Suppressor macrophage treated with lipopolysaccharide for 4 hours (primary cell): ENCODE results near the gene TSSK3.
"Not testable (repeated sequence)": the region's sequence is repeated elsewhere in the genome, so short reads cannot be mapped to it uniquely, and the experiment has no call there.

Source experiments
- DNase-seq: peaks from one replicate; pipeline ENCODE4 v3.0.0-alpha.2; 2020

Gene TSSK3

GRCh38 chr1:32365445-32365844 is 3.1 kb downstream of the TSSK3 start:
- no peak for DNase-seq

GRCh38 chr1:32367912-32368635 is 5.7 kb downstream of the TSSK3 start:
- no peak for DNase-seq

GRCh38 chr1:32372149-32372756 is 9.9 kb downstream of the TSSK3 start:
- DNase-seq: peak; percentile 37

- no peak for DNase-seq
Measured at GRCh38 chr1:32373996-32374592, 11.8 kb downstream of the TSSK3 start.

- no peak for DNase-seq
Measured at GRCh38 chr1:32376199-32376598, 13.9 kb downstream of the TSSK3 start.

- DNase-seq: no peak
Measured at GRCh38 chr1:32377541-32378220, 15.3 kb downstream of the TSSK3 start.

GRCh38 chr1:32380057-32380456 is 17.7 kb downstream of the TSSK3 start:
- no peak for DNase-seq

GRCh38 chr1:32386676-32387392 is 24.5 kb downstream of the TSSK3 start:
- DNase-seq: no peak

- no peak for DNase-seq
Measured at GRCh38 chr1:32388641-32389040, 26.3 kb downstream of the TSSK3 start.

- DNase-seq: no peak
Measured at GRCh38 chr1:32390904-32391870, 28.8 kb downstream of the TSSK3 start.

GRCh38 chr1:32392325-32392724 is 30.0 kb downstream of the TSSK3 start:
- DNase-seq: no peak

- DNase-seq: peak; percentile 11
Measured at GRCh38 chr1:32393136-32393535, 30.8 kb downstream of the TSSK3 start.

- peak; percentile 23 for DNase-seq
Measured at GRCh38 chr1:32393832-32394140, 31.4 kb downstream of the TSSK3 start.

GRCh38 chr1:32394141-32394889 is 32.0 kb downstream of the TSSK3 start, which contains the start of gene BSDC1:
Gene BSDC1 (minus strand): TSS chr1:32394441. CDS start chr1:32394414, 27 bp downstream.
- peak; percentile 99 for DNase-seq

GRCh38 chr1:32394890-32395432 is 32.6 kb downstream of the TSSK3 start:
- no peak for DNase-seq

- not testable (repeated sequence) for DNase-seq
Measured at GRCh38 chr1:32396524-32396923, 34.2 kb downstream of the TSSK3 start.

GRCh38 chr1:32398401-32398800 is 36.1 kb downstream of the TSSK3 start:
- no peak for DNase-seq

GRCh38 chr1:32399843-32400242 is 37.5 kb downstream of the TSSK3 start:
- no peak for DNase-seq

GRCh38 chr1:32400876-32401631 is 38.7 kb downstream of the TSSK3 start:
- peak; percentile 75 for DNase-seq

GRCh38 chr1:32404946-32405345 is 42.6 kb downstream of the TSSK3 start:
- no peak for DNase-seq
